ENCODE data around the gene SIDT1.

GRCh38 chr3:113629584-113630421, 97.4 kb downstream of the SIDT1 start:
- TF ChIP-seq REST (IDR thresholded peaks at IDR 0.05; ENCODE audit: insufficient read depth in 1 of 2, low read depth in 2 of 2, low read length in 1 of 2) (no peak), CTCF (IDR thresholded peaks at IDR 0.05) (no peak), POLR2AphosphoS5 (IDR thresholded peaks at IDR 0.05; ENCODE audit: low read depth, low read length) (no peak)
